GM12878 (cell line): ENCODE results near the gene ZNF189. TPM values are rescaled to one million over a fixed set of nuclear protein-coding genes. Genes with fewer than 3 reads are reported as not detected.

ENCODE experiments used
- BMI1 ChIP-seq: fragments of 450-650 bp; IDR thresholded peaks from 2 replicates; pipeline ENCODE4 v1.6.1; 2016; ENCODE audit warnings: mild to moderate bottlenecking, moderate library complexity, borderline replicate concordance
- POLR2A ChIP-seq: IDR thresholded peaks from 2 replicates; pipeline ENCODE4 v1.6.1; 2011; ENCODE audit warnings: low read depth, mild to moderate bottlenecking, low read length
- PRDM15 ChIP-seq: fragments of 450-650 bp; formaldehyde crosslinking; IDR thresholded peaks from 2 replicates; pipeline ENCODE4 v1.4.0; 2020; ENCODE audit warnings: mild to moderate bottlenecking, moderate library complexity
- RAD21 ChIP-seq: IDR thresholded peaks from 2 replicates; pipeline ENCODE4 v1.6.1; 2011; ENCODE audit warnings: mild to moderate bottlenecking, low read depth, low read length, moderate library complexity; ENCODE audit not compliant: insufficient read depth
- polyA plus RNA-seq, 11 experiments: library from polyadenylated mRNA; depleted of rRNA in 4 of 11; unstranded in 6 of 11; stranded (reverse) in 5 of 11; fragments of >200 nt; fragmentation: Nextera tagmentation in 4 of 11; fragmentation: Illumina TruSeq in 1 of 11; extraction: Ambion mirVana in 4 of 11; extraction: Trizol in 1 of 11; gene quantifications; 1 replicate in 1 of 11; 2 replicates in 10 of 11; pipeline versions ENCODE4 v1.2.1 to v1.2.3, GENCODE V29; 2011 to 2016; ENCODE audit warnings: inconsistent platforms in 2 of 11, missing spikeins in 2 of 11, low read depth in 1 of 11
- total RNA-seq, 4 experiments: library from RNA; depleted of rRNA in 3 of 4; stranded (reverse); fragments of >200 nt in 3 of 4; fragmentation: Illumina TruSeq in 1 of 4; extraction: Trizol in 1 of 4; gene quantifications; 2 replicates each; pipeline versions ENCODE4 v1.2.1 to v1.2.3, GENCODE V29; 2013 to 2021
- TF ChIP-seq, protein P1 (sequence below): fragments of 450-650 bp; IDR thresholded peaks from 2 replicates; pipeline ENCODE4 v1.6.1; 2017; ENCODE audit warnings: mild to moderate bottlenecking, moderate library complexity

Gene ZNF189
- total and polyA plus RNA-seq, 10 of the 15 experiments (the other 5 are each of a cell fraction or from before 2014, with no cell fraction given), result 3.1 to 12.3 (median 7.4) TPM

DNA sequence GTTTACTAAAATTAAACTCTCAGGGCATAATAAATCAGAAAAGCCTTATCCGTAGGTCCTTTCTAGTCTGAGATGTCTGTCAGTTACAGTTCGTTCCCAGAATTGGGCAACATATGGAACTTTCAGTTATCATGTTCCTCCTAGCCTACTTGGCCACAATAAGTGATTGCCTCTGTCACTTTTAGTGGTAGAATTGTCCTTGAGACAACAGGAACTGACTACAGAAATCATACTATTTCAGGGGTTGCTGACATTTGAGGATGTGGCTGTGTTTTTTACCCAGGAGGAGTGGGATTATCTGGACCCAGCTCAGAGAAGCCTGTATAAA, 956 bp downstream of the ZNF189 start (continued):
- TF ChIP-seq, protein P1, sequence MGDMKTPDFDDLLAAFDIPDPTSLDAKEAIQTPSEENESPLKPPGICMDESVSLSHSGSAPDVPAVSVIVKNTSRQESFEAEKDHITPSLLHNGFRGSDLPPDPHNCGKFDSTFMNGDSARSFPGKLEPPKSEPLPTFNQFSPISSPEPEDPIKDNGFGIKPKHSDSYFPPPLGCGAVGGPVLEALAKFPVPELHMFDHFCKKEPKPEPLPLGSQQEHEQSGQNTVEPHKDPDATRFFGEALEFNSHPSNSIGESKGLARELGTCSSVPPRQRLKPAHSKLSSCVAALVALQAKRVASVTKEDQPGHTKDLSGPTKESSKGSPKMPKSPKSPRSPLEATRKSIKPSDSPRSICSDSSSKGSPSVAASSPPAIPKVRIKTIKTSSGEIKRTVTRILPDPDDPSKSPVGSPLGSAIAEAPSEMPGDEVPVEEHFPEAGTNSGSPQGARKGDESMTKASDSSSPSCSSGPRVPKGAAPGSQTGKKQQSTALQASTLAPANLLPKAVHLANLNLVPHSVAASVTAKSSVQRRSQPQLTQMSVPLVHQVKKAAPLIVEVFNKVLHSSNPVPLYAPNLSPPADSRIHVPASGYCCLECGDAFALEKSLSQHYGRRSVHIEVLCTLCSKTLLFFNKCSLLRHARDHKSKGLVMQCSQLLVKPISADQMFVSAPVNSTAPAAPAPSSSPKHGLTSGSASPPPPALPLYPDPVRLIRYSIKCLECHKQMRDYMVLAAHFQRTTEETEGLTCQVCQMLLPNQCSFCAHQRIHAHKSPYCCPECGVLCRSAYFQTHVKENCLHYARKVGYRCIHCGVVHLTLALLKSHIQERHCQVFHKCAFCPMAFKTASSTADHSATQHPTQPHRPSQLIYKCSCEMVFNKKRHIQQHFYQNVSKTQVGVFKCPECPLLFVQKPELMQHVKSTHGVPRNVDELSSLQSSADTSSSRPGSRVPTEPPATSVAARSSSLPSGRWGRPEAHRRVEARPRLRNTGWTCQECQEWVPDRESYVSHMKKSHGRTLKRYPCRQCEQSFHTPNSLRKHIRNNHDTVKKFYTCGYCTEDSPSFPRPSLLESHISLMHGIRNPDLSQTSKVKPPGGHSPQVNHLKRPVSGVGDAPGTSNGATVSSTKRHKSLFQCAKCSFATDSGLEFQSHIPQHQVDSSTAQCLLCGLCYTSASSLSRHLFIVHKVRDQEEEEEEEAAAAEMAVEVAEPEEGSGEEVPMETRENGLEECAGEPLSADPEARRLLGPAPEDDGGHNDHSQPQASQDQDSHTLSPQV, result no peak
- no peak for TF ChIP-seq BMI1
- no peak for TF ChIP-seq RAD21
- no peak for TF ChIP-seq PRDM15 (CRISPR knock-in tag)
- TF ChIP-seq POLR2A, result no peak
